SK-N-DZ (cell line): ENCODE measurements around the gene LILRA1.
"Not testable (repeated sequence)": the region's sequence is repeated elsewhere in the genome, so short reads cannot be mapped to it uniquely, and the experiment has no call there.

Experiments
- DNase-seq: peaks from one replicate; pipeline ENCODE4 v3.0.0-alpha.2; 2015; ENCODE audit warnings: low spot score

Gene LILRA1

DNA sequence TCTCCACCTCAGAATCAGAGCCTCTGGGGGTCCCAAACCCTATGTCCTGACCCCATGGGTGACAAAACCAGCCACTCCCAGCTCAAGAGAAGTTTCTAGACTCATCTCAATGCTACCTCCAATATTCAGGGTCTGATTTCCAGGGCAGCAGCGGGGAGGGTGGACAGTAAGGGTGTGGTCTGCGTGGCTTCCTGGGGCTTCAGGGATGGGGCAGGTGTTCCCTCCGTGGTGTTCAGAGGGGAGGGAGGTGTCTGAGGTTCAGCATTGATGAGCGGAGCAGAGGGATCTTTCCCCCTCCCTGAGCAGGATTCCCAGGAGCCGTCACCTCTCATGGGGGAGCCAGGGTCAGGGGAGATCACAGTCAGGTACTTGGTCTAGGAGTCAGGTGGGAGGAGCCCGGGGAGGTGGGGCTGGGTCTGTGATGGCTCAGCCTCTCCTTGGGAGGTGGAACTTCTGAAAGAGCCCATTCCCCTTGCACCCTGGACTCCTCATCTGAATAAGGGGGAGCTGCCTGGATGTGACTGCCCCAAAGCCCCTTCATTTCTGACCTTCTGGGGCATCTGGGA lies 16.9 kb upstream of the LILRA1 start:
- no peak for DNase-seq

DNA sequence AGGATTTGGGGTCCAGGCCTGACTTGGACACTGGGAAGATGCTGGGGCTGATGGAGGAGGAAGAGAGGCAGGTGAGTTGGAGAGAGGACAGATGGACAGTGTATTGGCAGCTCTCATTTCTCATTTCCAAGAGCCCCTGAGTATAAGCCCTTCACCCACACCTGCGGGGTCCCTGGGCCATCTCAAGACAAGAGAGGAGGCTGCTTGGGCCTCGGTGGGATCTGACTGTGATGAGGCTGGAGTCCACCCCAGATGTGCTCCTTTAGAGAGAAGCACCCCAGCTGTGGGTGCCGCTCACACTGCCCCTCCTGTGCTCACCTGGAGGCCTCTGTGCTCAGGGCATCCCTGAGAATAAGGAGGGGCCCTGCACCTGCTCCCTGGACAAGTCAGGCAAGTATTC lies 16.1 kb upstream of the LILRA1 start:
- DNase-seq, result no peak

GRCh38 chr19:54578268-54578667 lies 15.2 kb upstream of the LILRA1 start:
- DNase-seq, result not testable (repeated sequence)

DNA sequence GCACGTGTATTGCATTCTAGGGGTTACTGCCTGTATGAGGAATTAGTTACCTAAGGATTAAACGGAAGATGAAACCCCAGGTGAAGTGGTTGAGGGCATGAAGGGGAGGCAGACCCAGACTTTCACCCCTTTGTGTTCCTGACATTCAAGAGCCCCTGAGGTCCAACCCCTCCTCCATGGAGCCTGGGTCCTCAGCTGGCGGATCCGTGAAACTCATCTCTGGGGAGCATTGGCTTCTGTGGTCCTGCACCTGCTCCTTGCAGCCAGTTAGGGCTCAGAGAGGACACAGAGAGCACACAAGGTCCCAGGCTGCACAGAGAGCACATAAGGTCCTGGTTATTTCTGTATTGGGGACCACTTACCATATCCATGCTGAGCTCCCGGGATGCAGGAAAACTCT lies 7.0 kb upstream of the LILRA1 start:
- DNase-seq, result no peak

GRCh38 chr19:54587026-54587425 lies 6.4 kb upstream of the LILRA1 start:
- DNase-seq, result no peak

DNA sequence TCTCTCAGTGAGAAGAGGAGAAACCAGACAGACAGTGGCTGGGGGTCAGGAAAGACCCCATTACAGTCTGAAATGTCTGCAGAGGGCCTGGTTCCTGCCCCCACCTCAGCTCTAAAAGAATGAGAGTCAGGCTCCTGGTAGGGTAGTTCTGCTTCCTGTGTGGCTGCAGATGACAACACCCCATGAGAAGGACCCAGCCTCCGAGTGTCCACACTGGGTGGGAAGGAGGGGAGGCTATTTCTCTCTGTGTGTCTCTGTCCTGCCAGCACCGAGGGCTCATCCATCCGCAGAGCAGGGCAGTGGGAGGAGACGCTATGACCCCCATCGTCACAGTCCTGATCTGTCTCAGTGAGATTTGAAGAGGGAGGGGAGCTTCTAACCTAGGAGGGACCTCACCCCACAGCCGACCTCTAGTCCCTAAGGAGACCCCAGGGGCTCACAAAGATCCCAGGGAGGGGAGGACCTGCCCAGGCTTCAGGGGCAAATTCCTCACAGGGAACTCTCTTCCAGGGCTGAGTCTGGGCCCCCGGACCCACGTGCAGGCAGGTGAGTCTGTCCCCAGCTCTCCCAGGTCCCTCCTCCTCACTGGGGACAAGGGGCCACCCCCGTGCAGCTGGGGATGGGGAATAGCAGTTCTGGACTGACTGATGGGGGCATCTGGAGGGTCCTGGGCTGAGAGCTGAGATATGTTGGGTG lies 647 bp downstream of the LILRA1 start:
- not testable (repeated sequence) for DNase-seq

DNA sequence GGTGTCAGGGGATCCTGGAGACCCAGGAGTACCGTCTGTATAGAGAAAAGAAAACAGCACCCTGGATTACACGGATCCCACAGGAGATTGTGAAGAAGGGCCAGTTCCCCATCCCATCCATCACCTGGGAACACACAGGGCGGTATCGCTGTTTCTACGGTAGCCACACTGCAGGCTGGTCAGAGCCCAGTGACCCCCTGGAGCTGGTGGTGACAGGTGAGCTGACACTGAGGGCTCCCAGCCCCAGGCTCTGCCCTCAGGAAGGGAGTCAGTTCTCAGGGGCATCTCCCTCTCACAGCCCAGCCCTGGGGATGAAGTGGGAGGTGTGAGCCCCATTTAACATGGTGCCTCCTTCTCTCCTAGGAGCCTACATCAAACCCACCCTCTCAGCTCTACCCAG lies 1.3 kb downstream of the LILRA1 start:
- no peak for DNase-seq

GRCh38 chr19:54595680-54596436 lies 2.4 kb downstream of the LILRA1 start:
- not testable (repeated sequence) for DNase-seq

DNA sequence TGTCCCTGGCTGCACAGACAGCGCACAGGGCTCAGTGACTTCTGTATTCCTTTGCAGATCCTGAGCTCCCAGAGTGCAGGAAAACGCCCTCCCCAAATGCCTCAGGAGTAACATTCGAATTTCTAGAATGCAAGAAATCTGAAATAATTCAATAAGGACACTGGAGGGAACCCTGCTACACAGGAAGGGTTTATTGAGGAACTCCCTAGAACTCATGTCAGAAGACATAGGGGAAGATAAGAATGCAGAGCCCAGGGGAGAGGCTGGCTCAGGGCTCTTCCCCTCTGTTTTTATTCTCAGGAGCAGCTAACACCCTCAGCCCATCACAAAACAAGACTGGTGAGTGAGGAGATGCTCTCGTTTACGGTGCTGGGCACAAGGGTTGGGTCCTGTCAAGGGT lies 6.8 kb downstream of the LILRA1 start:
- no peak for DNase-seq

GRCh38 chr19:54606230-54606629 lies 12.8 kb downstream of the LILRA1 start:
- no peak for DNase-seq

DNA sequence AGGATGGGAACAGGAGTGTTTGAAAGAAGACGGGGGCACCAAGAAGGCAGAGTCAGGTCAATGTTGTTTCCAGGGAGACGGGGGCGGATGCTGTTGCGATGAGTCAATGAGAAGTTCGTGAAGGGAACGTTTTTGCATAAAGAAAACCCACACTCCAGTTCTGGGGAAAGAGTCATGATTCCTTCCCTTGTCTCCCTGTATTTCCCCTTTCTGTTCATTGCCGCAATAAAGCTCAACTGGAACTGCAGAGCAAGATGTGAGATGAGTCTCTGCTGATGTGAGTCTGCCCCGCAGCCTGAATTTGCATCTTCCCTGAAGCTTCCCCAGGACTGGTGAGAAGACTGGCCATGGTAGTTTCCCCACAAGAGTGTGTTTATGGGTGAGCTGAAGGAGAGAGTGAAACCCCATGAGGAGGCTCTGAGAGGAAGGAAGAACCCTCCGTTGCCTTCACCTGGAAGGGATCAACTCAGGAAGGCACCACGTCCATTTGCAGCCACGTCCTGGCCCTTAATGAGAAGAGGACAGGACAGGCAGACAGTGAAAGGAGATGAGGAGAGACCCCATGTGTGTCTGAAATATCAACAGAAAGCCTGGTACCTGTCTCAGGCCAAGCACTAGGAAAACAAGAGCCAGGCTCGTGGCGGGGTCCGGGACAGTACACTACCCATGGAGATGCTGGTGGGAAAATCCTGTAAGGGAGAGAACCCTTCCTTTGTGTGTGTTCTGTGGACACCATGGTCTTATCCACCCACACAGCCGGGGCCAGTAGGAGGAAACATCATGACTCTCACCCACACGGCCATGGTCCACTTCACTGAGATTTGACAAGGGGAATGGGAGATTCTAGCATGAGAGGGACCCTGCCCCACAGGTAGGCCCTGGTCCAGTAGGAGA lies 13.7 kb downstream of the LILRA1 start:
- DNase-seq, result no peak

DNA sequence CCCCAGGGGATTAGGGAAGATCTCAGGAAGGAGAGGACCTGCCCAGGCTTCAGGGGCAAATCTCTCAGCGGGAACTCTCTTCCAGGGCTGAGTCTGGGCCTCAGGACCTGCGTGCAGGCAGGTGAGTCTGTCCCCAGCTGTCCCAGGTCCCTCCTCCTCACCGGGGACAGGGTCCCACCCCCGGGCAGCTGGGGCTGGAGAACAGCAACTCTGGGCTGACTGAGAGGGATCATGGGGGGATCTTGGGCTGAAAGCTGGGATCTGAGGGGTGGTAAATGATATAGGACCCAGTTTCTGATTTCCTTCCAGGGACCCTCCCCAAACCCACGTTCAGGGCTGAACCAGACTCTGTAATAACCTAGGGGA lies 14.3 kb downstream of the LILRA1 start:
- no peak for DNase-seq

DNA sequence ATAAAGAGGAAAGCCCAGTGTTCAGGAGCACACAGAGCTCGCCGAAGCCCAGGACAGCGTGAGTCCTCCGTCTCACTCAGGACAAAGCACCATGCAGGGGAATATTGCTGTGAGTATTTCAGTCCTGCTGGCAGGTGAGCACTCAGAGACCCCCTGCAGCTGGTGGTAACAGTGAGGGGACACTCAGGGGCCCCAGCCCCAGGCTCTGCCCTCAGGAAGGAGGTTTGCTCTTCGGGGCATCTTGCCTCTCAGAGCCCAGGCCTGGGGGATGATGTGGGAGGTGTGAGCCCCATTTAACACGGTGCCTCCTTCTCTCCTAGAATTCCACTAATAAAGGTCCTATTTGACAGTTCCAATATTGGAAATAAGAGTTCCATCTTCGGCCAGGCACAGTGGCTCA lies 14.8 kb downstream of the LILRA1 start:
- no peak for DNase-seq

DNA sequence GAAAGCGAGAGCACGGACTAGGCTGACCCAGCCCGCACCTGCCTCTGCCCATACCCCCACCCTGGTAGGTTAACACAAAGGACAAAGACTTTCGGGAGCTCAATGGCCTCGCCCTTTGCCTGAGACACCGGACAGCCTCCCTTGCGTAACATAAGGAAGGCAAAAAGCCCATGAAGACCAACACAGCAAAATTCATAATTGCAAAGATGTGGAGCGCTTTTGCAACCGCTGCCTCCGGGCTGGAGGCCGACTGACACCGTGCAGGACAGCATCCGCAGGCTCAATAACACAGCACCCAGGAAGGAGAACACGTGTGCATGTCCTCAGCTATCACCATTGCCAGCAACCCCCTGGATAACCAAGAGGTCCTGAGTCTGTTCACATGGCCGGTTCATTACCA lies 15.4 kb downstream of the LILRA1 start:
- DNase-seq, result no peak

DNA sequence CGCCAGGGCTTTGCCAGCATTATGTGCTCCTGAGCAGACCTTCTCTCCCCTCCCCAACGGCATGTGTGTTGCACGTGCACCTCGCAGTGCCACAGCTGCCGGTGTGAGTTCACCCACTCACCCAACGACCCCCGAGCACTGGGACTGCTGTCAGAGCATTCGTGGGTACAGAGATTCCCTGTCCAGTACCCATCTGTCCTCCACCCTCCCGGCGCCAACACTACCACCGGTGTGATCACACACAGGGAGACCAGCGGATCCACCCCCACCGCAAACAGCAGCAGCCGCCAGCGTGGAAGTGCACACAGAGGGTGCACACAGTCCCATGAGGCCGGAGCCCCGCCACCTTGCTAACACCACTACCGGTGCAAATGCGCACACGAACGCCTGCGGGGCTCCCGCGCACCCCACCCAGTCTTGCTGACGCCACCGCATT lies 15.9 kb downstream of the LILRA1 start:
- DNase-seq, result no peak

DNA sequence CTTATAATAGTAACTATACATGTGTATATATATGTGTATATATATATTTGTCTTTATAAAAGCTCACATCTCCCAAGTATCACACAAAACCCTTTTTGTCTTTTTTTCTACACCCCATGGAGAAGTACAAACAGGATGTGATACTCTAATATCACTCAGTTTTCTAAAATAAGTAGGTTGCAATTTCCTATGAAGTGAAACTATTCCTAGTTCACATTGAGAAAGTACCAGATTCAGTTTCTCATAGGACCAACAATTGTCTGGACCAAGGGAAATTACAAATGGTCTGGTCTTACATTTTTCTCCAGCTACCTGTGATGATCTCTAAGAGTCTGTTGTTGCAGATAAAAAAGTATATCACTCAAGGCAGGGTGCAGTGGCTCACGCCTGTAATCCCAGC lies 19.0 kb downstream of the LILRA1 start:
- DNase-seq, result no peak

- no peak for DNase-seq
Observed at GRCh38 chr19:54614726-54615125, 21.3 kb downstream of the LILRA1 start.

DNA sequence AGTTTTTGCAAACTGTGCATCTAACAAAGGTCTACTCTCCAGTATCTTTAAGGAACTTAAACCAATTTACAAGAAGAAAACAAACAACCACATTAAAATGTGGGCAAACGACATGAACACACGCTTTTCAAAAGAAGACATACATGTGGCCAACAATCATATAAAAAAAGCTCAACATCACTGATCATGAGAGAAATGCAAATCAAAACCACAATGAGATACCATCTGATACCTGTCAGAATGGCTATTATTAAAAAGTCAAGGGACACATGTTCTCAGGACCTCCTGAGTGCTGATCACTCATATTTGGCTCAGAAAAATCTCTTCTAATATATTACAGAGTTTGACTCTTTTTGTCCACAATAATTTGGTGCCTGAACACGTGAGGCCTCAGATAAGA lies 22.6 kb downstream of the LILRA1 start:
- DNase-seq, result no peak

DNA sequence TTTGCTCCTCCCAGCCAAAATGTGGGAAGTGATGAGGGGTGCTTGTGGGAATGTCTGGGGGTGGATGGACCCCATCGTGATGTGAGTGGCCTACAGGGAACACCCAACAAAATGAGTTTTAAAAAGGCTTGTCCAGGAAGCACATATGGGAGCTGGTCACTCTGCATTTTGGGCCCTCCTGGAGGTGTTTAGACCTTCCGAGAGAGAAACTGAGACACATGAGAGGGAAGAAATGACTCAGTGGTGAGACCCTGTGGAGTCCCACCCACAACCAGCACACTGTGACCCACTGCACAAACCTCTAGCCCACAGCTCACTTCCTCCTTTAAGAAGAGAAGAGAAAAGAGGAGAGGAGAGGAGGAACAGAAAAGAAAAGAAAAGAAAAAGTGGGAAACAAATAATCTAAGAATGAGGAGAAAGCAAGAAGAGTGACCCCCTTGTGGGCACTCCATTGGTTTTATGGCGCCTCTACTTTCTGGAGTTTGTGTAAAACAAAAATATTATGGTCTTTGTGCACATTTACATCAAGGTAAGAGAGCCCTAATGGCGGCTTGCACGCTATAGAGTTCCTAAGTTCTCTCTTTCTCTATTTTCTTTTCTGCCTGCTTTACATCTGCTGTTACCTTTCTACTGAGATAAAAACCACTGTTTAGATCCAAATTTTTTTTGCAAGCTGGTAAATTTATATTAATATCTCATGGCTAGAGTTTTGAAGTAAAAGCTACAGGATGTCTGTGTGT lies 23.6 kb downstream of the LILRA1 start:
- no peak for DNase-seq

DNA sequence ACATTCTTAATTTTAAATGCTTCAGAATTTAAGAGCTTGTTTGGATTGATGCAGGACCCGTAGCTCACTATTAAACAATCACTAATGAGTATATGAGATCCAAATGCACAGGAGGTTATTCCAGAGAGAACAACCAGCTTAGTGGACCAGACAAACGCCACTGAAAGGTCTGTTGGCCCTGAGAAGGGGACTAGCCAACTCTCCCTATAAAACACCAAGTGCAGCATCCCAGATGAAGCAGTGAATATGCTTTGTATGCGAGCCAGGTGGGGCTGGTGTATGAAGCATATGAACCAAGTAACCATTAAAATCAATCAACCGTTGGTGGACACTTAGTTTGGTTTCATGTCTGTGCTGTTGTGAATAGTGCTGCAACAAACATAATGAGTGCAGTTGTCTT lies 27.0 kb downstream of the LILRA1 start:
- DNase-seq, result no peak

DNA sequence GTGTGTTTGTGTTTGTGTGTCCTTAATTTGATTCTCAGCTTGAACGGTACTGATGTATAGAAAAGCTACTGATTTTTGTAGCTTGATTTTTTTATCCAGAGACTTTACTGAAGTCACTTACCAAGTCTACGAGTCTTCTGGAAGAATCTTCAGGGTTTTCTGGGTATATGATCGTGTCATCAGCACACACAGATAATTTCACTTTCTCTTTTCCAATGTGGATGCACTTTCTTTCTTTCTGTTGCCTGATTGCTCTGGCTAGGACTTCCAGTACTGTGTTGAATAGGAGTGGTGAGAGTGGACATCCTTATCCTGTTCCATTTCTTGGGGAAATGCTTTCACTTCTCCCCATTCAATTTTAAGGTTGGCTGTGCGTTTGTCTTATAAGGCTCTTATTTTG lies 29.0 kb downstream of the LILRA1 start:
- no peak for DNase-seq
